Measurements from ENCODE around the gene DLEC1.

The DLEC1 gene

GRCh38 chr3:38090453-38090852 is 51.4 kb downstream of the DLEC1 start:
- Histone ChIP-seq H3K4me1 (ENCODE audit: control insufficient read depth in 1 of 2, insufficient read depth in 2 of 2, low read length in 2 of 2) (no peaks in the 10 kb centered on the region), H3K36me3 (ENCODE audit: control insufficient read depth in 1 of 2, insufficient read depth in 2 of 2, low read length in 2 of 2) (no peaks in the 10 kb centered on the region), H3K9ac (ENCODE audit: low read depth in 1 of 2, low read length in 2 of 2) (no peak overlapping the region), H3K27ac (ENCODE audit: low read depth, low read length) (no peak overlapping the region), H3K4me3 (ENCODE audit: low read depth in 1 of 2, low read length in 2 of 2) (no peak overlapping the region), H3K27me3 (ENCODE audit: control insufficient read depth in 1 of 2, insufficient read depth in 2 of 2, low read length in 2 of 2) (no peaks in the 10 kb centered on the region), H3K9me3 (ENCODE audit: control insufficient read depth in 1 of 2, low read length in 2 of 2) (no peaks in the 10 kb centered on the region)

GRCh38 chr3:38094999-38095398 is 56.0 kb downstream of the DLEC1 start:
- Histone ChIP-seq H3K9me3 (ENCODE audit: control insufficient read depth in 1 of 2, low read length in 2 of 2) (no peaks in the 10 kb centered on the region), H3K4me1 (ENCODE audit: control insufficient read depth in 1 of 2, insufficient read depth in 2 of 2, low read length in 2 of 2) (no peaks in the 10 kb centered on the region), H3K4me3 (ENCODE audit: low read depth in 1 of 2, low read length in 2 of 2) (no peak overlapping the region), H3K27ac (ENCODE audit: low read depth, low read length) (no peak overlapping the region), H3K36me3 (ENCODE audit: control insufficient read depth in 1 of 2, insufficient read depth in 2 of 2, low read length in 2 of 2) (no peaks in the 10 kb centered on the region), H3K9ac (ENCODE audit: low read depth in 1 of 2, low read length in 2 of 2) (no peak overlapping the region), H3K27me3 (ENCODE audit: control insufficient read depth in 1 of 2, insufficient read depth in 2 of 2, low read length in 2 of 2) (peaks cover 0 to 3% of the 10 kb centered on the region in 2 donors)

- H3K4me1 ChIP-seq (ENCODE audit: control insufficient read depth in 1 of 2, insufficient read depth in 2 of 2, low read length in 2 of 2), result no peaks in the 10 kb centered on the region
- H3K27ac ChIP-seq (ENCODE audit: low read depth, low read length), result no peak overlapping the region
- no peak overlapping the region for H3K9ac ChIP-seq (ENCODE audit: low read depth in 1 of 2, low read length in 2 of 2)
- no peak overlapping the region for H3K4me3 ChIP-seq (ENCODE audit: low read depth in 1 of 2, low read length in 2 of 2)
- H3K36me3 ChIP-seq (ENCODE audit: control insufficient read depth in 1 of 2, insufficient read depth in 2 of 2, low read length in 2 of 2), result no peaks in the 10 kb centered on the region
- no peaks in the 10 kb centered on the region for H3K9me3 ChIP-seq (ENCODE audit: control insufficient read depth in 1 of 2, low read length in 2 of 2)
- peaks cover 0 to 3% of the 10 kb centered on the region in 2 donors for H3K27me3 ChIP-seq (ENCODE audit: control insufficient read depth in 1 of 2, insufficient read depth in 2 of 2, low read length in 2 of 2)
Observed at GRCh38 chr3:38095669-38096483, 56.9 kb downstream of the DLEC1 start.

- H3K27ac ChIP-seq (ENCODE audit: low read depth, low read length), result no peak overlapping the region
- no peaks in the 10 kb centered on the region for H3K36me3 ChIP-seq (ENCODE audit: control insufficient read depth in 1 of 2, insufficient read depth in 2 of 2, low read length in 2 of 2)
- H3K4me3 ChIP-seq (ENCODE audit: low read depth in 1 of 2, low read length in 2 of 2), result no peak overlapping the region
- H3K27me3 ChIP-seq (ENCODE audit: control insufficient read depth in 1 of 2, insufficient read depth in 2 of 2, low read length in 2 of 2), result peaks cover 0 to 3% of the 10 kb centered on the region in 2 donors
- no peak overlapping the region for H3K9ac ChIP-seq (ENCODE audit: low read depth in 1 of 2, low read length in 2 of 2)
- no peaks in the 10 kb centered on the region for H3K4me1 ChIP-seq (ENCODE audit: control insufficient read depth in 1 of 2, insufficient read depth in 2 of 2, low read length in 2 of 2)
- no peaks in the 10 kb centered on the region for H3K9me3 ChIP-seq (ENCODE audit: control insufficient read depth in 1 of 2, low read length in 2 of 2)
Observed at GRCh38 chr3:38097446-38098375, 58.7 kb downstream of the DLEC1 start.

- Histone ChIP-seq H3K27me3 (ENCODE audit: control insufficient read depth in 1 of 2, insufficient read depth in 2 of 2, low read length in 2 of 2) (peaks cover 0 to 3% of the 10 kb centered on the region in 2 donors), H3K9ac (ENCODE audit: low read depth in 1 of 2, low read length in 2 of 2) (no peak overlapping the region), H3K27ac (ENCODE audit: low read depth, low read length) (no peak overlapping the region), H3K9me3 (ENCODE audit: control insufficient read depth in 1 of 2, low read length in 2 of 2) (no peaks in the 10 kb centered on the region), H3K4me3 (ENCODE audit: low read depth in 1 of 2, low read length in 2 of 2) (no peak overlapping the region), H3K36me3 (ENCODE audit: control insufficient read depth in 1 of 2, insufficient read depth in 2 of 2, low read length in 2 of 2) (no peaks in the 10 kb centered on the region), H3K4me1 (ENCODE audit: control insufficient read depth in 1 of 2, insufficient read depth in 2 of 2, low read length in 2 of 2) (no peaks in the 10 kb centered on the region)
Observed at GRCh38 chr3:38098376-38098723, 59.3 kb downstream of the DLEC1 start.

GRCh38 chr3:38099518-38099917 is 60.5 kb downstream of the DLEC1 start:
- Histone ChIP-seq H3K4me3 (ENCODE audit: low read depth in 1 of 2, low read length in 2 of 2) (no peak overlapping the region), H3K9me3 (ENCODE audit: control insufficient read depth in 1 of 2, low read length in 2 of 2) (no peaks in the 10 kb centered on the region), H3K36me3 (ENCODE audit: control insufficient read depth in 1 of 2, insufficient read depth in 2 of 2, low read length in 2 of 2) (no peaks in the 10 kb centered on the region), H3K9ac (ENCODE audit: low read depth in 1 of 2, low read length in 2 of 2) (no peak overlapping the region), H3K27me3 (ENCODE audit: control insufficient read depth in 1 of 2, insufficient read depth in 2 of 2, low read length in 2 of 2) (peaks cover 0 to 3% of the 10 kb centered on the region in 2 donors), H3K27ac (ENCODE audit: low read depth, low read length) (no peak overlapping the region), H3K4me1 (ENCODE audit: control insufficient read depth in 1 of 2, insufficient read depth in 2 of 2, low read length in 2 of 2) (no peaks in the 10 kb centered on the region)

- no peak overlapping the region for H3K27ac ChIP-seq (ENCODE audit: low read depth, low read length)
- H3K27me3 ChIP-seq (ENCODE audit: control insufficient read depth in 1 of 2, insufficient read depth in 2 of 2, low read length in 2 of 2), result peaks cover 0 to 3% of the 10 kb centered on the region in 2 donors
- no peaks in the 10 kb centered on the region for H3K36me3 ChIP-seq (ENCODE audit: control insufficient read depth in 1 of 2, insufficient read depth in 2 of 2, low read length in 2 of 2)
- H3K4me3 ChIP-seq (ENCODE audit: low read depth in 1 of 2, low read length in 2 of 2), result no peak overlapping the region
- no peaks in the 10 kb centered on the region for H3K4me1 ChIP-seq (ENCODE audit: control insufficient read depth in 1 of 2, insufficient read depth in 2 of 2, low read length in 2 of 2)
- H3K9ac ChIP-seq (ENCODE audit: low read depth in 1 of 2, low read length in 2 of 2), result no peak overlapping the region
- no peaks in the 10 kb centered on the region for H3K9me3 ChIP-seq (ENCODE audit: control insufficient read depth in 1 of 2, low read length in 2 of 2)
Observed at GRCh38 chr3:38100498-38100897, 61.5 kb downstream of the DLEC1 start.

GRCh38 chr3:38101811-38102443 is 62.9 kb downstream of the DLEC1 start:
- Histone ChIP-seq H3K27me3 (ENCODE audit: control insufficient read depth in 1 of 2, insufficient read depth in 2 of 2, low read length in 2 of 2) (peaks cover 0 to 3% of the 10 kb centered on the region in 2 donors), H3K27ac (ENCODE audit: low read depth, low read length) (no peak overlapping the region), H3K4me3 (ENCODE audit: low read depth in 1 of 2, low read length in 2 of 2) (no peak overlapping the region)

GRCh38 chr3:38102444-38102814 is 63.4 kb downstream of the DLEC1 start:
- Histone ChIP-seq H3K9me3 (ENCODE audit: control insufficient read depth in 1 of 2, low read length in 2 of 2) (peaks cover 0 to 3% of the 10 kb centered on the region in 2 donors), H3K27ac (ENCODE audit: low read depth, low read length) (no peak overlapping the region), H3K27me3 (ENCODE audit: control insufficient read depth in 1 of 2, insufficient read depth in 2 of 2, low read length in 2 of 2) (peaks cover 0 to 3% of the 10 kb centered on the region in 2 donors), H3K4me3 (ENCODE audit: low read depth in 1 of 2, low read length in 2 of 2) (no peak overlapping the region), H3K36me3 (ENCODE audit: control insufficient read depth in 1 of 2, insufficient read depth in 2 of 2, low read length in 2 of 2) (no peaks in the 10 kb centered on the region), H3K4me1 (ENCODE audit: control insufficient read depth in 1 of 2, insufficient read depth in 2 of 2, low read length in 2 of 2) (no peaks in the 10 kb centered on the region), H3K9ac (ENCODE audit: low read depth in 1 of 2, low read length in 2 of 2) (no peak overlapping the region)

More at GRCh38 chr3:38101811-38102443, 62.9 kb downstream of the DLEC1 start:
- Histone ChIP-seq H3K36me3 (ENCODE audit: control insufficient read depth in 1 of 2, insufficient read depth in 2 of 2, low read length in 2 of 2) (no peaks in the 10 kb centered on the region), H3K4me1 (ENCODE audit: control insufficient read depth in 1 of 2, insufficient read depth in 2 of 2, low read length in 2 of 2) (no peaks in the 10 kb centered on the region), H3K9ac (ENCODE audit: low read depth in 1 of 2, low read length in 2 of 2) (no peak overlapping the region), H3K9me3 (ENCODE audit: control insufficient read depth in 1 of 2, low read length in 2 of 2) (peaks cover 0 to 3% of the 10 kb centered on the region in 2 donors)

- H3K36me3 ChIP-seq (ENCODE audit: control insufficient read depth in 1 of 2, insufficient read depth in 2 of 2, low read length in 2 of 2), result no peaks in the 10 kb centered on the region
- no peaks in the 10 kb centered on the region for H3K4me1 ChIP-seq (ENCODE audit: control insufficient read depth in 1 of 2, insufficient read depth in 2 of 2, low read length in 2 of 2)
- no peak overlapping the region for H3K27ac ChIP-seq (ENCODE audit: low read depth, low read length)
- no peak overlapping the region for H3K9ac ChIP-seq (ENCODE audit: low read depth in 1 of 2, low read length in 2 of 2)
- peaks cover 0 to 3% of the 10 kb centered on the region in 2 donors for H3K9me3 ChIP-seq (ENCODE audit: control insufficient read depth in 1 of 2, low read length in 2 of 2)
- H3K27me3 ChIP-seq (ENCODE audit: control insufficient read depth in 1 of 2, insufficient read depth in 2 of 2, low read length in 2 of 2), result no peaks in the 10 kb centered on the region
- H3K4me3 ChIP-seq (ENCODE audit: low read depth in 1 of 2, low read length in 2 of 2), result no peak overlapping the region
Observed at GRCh38 chr3:38105525-38105924, 66.5 kb downstream of the DLEC1 start.
